ENCODE measurements around the gene MUSK.

Gene MUSK

DNA sequence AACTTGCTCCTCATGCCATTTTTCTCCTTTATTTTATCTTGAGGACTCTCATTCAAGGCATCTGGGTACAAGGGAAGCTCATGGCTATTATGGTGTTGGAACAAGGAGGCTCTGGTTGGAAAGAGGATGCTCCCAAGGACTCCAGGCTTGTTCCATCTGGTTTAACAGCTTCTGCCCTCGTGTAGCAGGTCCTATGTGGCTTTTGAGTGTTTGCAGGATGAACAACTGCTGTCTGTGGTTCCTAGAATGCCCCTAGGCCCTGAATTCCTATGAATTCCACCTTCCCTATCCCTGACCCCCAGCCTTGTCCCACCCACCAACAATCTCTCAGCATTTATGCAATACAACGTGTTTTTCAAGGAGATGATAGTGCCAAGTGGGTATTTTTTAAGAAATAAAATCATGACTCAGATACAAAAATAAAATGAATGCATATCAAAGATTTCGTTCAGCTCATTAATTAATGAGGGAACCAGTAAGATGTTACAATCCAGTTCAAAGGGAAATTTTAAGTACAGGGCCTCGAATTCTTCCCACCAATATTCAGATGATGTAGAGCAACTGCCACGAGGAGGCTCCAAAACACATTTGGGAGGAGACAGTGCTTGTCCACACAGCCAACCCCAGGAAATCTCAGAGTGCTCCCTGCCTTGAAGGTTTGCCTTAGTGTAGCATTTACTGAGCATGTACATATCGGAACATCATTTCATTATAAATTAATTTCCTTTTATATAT, 182.0 kb downstream of the MUSK start:
- DNase-seq (ENCODE audit: insufficient read length, low spot score) (no peak), FAIRE-seq (no peak)
- no peak for TF ChIP-seq POLR2A (IDR thresholded peaks at IDR 0.05; ENCODE audit: low read depth, low read length)
